Lower leg skin (tissue), 3 donors: ENCODE data around the gene G6PC2.

Experiments used
- POLR2A ChIP-seq, 2 donors: fragments of 450-650 bp; IDR thresholded peaks; one replicate each; pipeline ENCODE4 v1.6.1; 2016 to 2017; ENCODE audit warnings: antibody characterized with exemption in 2 of 2, mild to moderate bottlenecking in 1 of 2, moderate library complexity in 1 of 2
- TF ChIP-seq, protein P1 (sequence below), 3 donors: fragments of 450-650 bp; IDR thresholded peaks; one replicate each; pipeline ENCODE4 v1.5.1; 2016; ENCODE audit warnings: antibody characterized with exemption in 3 of 3, mild to moderate bottlenecking in 3 of 3, moderate library complexity in 2 of 3

DNA sequence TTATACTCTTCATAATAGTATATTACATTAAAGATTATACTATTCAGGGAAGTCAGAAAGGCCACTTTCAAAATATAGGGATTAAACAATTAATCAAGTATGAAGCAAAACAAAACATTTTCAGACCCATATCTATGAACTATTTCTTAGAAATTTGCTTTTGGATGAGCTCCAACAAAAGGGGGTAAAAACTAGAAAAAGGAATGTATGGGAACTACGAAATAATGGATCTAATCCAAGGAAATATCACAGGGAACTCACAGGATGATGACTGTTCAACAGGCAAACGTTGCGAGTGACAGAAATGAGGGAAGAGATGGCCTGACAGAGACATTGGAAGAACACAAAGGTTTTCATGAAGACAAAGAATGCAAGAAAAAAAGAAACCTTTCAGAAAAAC, 27.9 kb downstream of the G6PC2 start:
- TF ChIP-seq, protein P1, sequence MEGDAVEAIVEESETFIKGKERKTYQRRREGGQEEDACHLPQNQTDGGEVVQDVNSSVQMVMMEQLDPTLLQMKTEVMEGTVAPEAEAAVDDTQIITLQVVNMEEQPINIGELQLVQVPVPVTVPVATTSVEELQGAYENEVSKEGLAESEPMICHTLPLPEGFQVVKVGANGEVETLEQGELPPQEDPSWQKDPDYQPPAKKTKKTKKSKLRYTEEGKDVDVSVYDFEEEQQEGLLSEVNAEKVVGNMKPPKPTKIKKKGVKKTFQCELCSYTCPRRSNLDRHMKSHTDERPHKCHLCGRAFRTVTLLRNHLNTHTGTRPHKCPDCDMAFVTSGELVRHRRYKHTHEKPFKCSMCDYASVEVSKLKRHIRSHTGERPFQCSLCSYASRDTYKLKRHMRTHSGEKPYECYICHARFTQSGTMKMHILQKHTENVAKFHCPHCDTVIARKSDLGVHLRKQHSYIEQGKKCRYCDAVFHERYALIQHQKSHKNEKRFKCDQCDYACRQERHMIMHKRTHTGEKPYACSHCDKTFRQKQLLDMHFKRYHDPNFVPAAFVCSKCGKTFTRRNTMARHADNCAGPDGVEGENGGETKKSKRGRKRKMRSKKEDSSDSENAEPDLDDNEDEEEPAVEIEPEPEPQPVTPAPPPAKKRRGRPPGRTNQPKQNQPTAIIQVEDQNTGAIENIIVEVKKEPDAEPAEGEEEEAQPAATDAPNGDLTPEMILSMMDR (IDR thresholded peaks at IDR 0.05) = no peak
- no peak for TF ChIP-seq POLR2A (IDR thresholded peaks at IDR 0.05)
